ENCODE data around the gene CXADR. TPM values are rescaled to one million over a fixed set of nuclear protein-coding genes. Genes with fewer than 3 reads are reported as not detected.

Gene CXADR
- 0.07 TPM for total RNA-seq
- polyA plus RNA-seq = 1 to 10 TPM in 1 of 4 donors, under 1 TPM in 3; 0.13 to 1.1 (median 0.35) TPM

DNA sequence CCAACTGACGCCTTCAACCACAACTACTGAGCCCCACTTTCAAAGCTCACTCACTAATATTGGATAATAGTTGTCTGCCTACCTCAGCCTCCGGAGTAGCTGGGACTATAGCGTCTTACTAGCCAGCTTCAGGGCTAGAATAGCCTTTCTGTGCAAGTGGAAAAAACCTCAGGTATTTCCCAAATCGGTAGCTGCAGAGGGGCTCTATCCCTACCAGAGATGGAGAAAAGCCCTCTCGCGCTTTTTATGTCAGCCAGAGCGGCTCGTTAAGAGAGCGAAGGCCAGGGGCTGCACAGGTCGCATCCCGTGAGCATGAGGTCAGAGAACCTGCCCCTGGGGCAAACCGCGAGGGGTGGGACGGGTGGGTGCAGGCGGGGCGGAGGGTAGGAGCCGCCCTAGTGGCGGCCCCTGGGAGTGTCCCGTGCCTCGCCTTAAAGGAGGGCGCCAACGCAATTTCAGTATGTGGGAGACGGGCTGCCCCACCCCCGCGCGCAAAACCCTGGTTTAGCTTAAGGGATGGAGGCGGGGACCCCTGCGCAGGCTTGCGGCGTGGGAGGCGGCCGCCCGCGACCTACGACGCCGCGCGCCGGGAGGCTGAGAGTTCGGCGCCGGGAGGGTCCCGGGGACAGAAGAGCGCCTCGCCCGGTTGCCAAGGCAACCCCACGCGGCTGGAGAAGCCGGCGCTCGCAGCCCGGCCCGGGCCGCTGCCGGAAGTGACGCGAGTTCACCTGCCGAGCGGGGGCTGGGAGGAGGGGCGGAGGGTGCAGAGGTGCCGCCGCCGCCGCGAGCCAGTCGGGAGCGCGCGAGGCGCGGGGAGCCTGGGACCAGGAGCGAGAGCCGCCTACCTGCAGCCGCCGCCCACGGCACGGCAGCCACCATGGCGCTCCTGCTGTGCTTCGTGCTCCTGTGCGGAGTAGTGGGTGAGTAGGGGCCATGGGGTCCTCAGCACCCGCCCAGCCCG, at the start of gene CXADR:
Gene CXADR, plus strand, starts transcription at position 791 of the 961 bp plus-strand sequence. Its CDS starts 87 bp downstream, at position 878.
- peak within 1 kb of the TSS; percentile 89 to 95 (median 90) for H3K4me3 Mint-ChIP-seq
- H3K4me3 ChIP-seq (ENCODE audit: low read depth, low read length) = peak within 1 kb of the TSS; percentile 79
- peak; percentile 81 to 83 for ATAC-seq (ENCODE audit: low read depth in 2 of 2)
- H3K9me3 Mint-ChIP-seq = no peaks in the 10 kb centered on the region
- H3K9me3 ChIP-seq (ENCODE audit: control insufficient read depth in 2 of 2, low read length in 2 of 2) = no peaks in the 10 kb centered on the region
- H3K27me3 ChIP-seq (ENCODE audit: control insufficient read depth, insufficient read depth, low read length) = peaks cover 11% of the 10 kb centered on the region
- H3K4me1 ChIP-seq (ENCODE audit: control insufficient read depth, insufficient read depth, low read length, poor library complexity, severe bottlenecking) = peaks cover 21% of the 10 kb centered on the region
- H3K27ac ChIP-seq (ENCODE audit: insufficient read depth, low read length, poor library complexity, severe bottlenecking) = no peak within 1 kb of the TSS
- H3K4me1 Mint-ChIP-seq = peaks cover 9 to 20% (median 16%) of the 10 kb centered on the region in 4 donors
- peaks cover 66% of the 10 kb centered on the region for H3K27me3 Mint-ChIP-seq
- H3K36me3 ChIP-seq (ENCODE audit: control insufficient read depth, insufficient read depth, low read length) = no peaks in the 10 kb centered on the region
- no peaks in the 10 kb centered on the region for H3K36me3 Mint-ChIP-seq
- DNase-seq = peak; percentile 74 to 85 (median 80)
- peak within 1 kb of the TSS in 2 of 3 donors; percentile 75 to 82 for H3K27ac Mint-ChIP-seq

DNA sequence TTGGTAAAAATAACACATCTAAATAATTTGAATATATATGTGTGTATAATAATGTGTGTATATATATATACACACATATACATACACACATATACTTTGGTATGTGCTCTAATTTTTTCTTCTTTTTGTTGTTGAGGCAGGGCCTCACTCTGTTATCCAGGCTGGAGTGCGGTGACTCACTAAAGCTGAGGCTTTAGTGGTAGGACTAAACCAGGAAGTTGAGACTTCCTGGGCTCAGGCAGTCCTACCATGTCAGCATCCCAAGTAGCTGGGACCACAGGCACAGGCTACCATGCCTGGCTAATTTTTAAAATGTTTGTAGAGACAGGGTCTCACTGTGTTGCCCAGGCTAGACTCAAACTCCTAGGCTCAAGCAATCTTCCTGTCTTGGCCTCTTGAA, 46.7 kb upstream of the CXADR start:
- Histone ChIP-seq H3K27me3 (ENCODE audit: control insufficient read depth, insufficient read depth, low read length) (no peaks in the 10 kb centered on the region), H3K36me3 (ENCODE audit: control insufficient read depth, insufficient read depth, low read length) (no peaks in the 10 kb centered on the region), H3K4me1 (ENCODE audit: control insufficient read depth, insufficient read depth, low read length, poor library complexity, severe bottlenecking) (no peaks in the 10 kb centered on the region), H3K9me3 (ENCODE audit: control insufficient read depth in 2 of 2, low read length in 2 of 2) (no peaks in the 10 kb centered on the region), H3K4me3 (ENCODE audit: low read depth, low read length) (no peak overlapping the region), H3K27ac (ENCODE audit: insufficient read depth, low read length, poor library complexity, severe bottlenecking) (no peak overlapping the region)
- DNase-seq (no peak), ATAC-seq (ENCODE audit: low read depth in 2 of 2) (no peak)
- Mint-ChIP-seq H3K27me3 (no peaks in the 10 kb centered on the region), H3K9me3 (peaks cover 0 to 4% (median 0%) of the 10 kb centered on the region in 7 donors), H3K4me3 (no peak overlapping the region), H3K36me3 (no peaks in the 10 kb centered on the region), H3K4me1 (no peaks in the 10 kb centered on the region), H3K27ac (no peak overlapping the region)

DNA sequence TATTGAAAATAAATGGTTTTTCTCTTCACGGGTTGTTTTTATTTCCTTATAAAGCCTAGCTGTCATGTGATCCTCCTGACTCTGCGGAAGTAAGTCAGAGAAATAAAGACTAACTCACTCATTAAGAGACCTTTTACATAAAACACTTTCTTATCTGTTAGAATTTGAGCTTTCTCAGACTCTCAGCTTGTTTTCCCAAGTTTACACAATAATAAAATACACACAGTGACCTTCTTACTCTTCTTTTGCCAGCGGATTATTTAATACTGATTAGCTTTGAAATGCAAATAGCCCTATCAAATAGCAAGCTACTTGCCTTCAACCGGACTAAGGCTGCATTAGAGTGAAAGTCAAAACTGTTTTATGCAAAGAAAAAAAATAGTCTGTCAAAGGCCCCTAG, 45.5 kb upstream of the CXADR start:
- Histone ChIP-seq H3K9me3 (ENCODE audit: control insufficient read depth in 2 of 2, low read length in 2 of 2) (no peaks in the 10 kb centered on the region), H3K4me3 (ENCODE audit: low read depth, low read length) (no peak overlapping the region), H3K36me3 (ENCODE audit: control insufficient read depth, insufficient read depth, low read length) (no peaks in the 10 kb centered on the region), H3K27me3 (ENCODE audit: control insufficient read depth, insufficient read depth, low read length) (peaks cover 2% of the 10 kb centered on the region), H3K27ac (ENCODE audit: insufficient read depth, low read length, poor library complexity, severe bottlenecking) (no peak overlapping the region), H3K4me1 (ENCODE audit: control insufficient read depth, insufficient read depth, low read length, poor library complexity, severe bottlenecking) (no peaks in the 10 kb centered on the region)
- no peak overlapping the region for H3K27ac Mint-ChIP-seq
- peaks cover 0 to 4% (median 0%) of the 10 kb centered on the region in 7 donors for H3K9me3 Mint-ChIP-seq
- DNase-seq = no peak
- H3K4me3 Mint-ChIP-seq = no peak overlapping the region
- H3K27me3 Mint-ChIP-seq = peaks cover 5% of the 10 kb centered on the region
- no peak for ATAC-seq (ENCODE audit: low read depth in 2 of 2)
- no peaks in the 10 kb centered on the region for H3K4me1 Mint-ChIP-seq
- H3K36me3 Mint-ChIP-seq = no peaks in the 10 kb centered on the region

DNA sequence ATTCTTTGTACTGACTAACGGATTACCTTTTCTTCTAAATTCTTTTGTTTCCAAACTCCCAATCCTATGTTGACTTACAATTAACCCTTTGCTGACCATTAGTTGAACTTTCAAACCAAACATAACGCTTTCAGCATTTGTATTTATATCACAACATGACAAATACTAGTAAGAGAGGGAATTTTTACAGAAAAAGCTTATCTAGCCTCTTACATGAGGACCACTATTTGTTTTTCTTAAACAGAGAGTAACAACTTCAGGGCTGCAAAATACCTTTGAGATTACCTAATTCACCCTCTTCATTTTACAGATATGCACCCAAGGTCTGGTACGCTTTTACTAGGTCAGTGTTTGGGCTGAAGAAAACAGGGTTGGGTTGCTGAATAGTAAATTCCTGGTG, 45.0 kb upstream of the CXADR start:
- Histone ChIP-seq H3K36me3 (ENCODE audit: control insufficient read depth, insufficient read depth, low read length) (no peaks in the 10 kb centered on the region), H3K27ac (ENCODE audit: insufficient read depth, low read length, poor library complexity, severe bottlenecking) (no peak overlapping the region), H3K27me3 (ENCODE audit: control insufficient read depth, insufficient read depth, low read length) (peaks cover 2% of the 10 kb centered on the region), H3K4me1 (ENCODE audit: control insufficient read depth, insufficient read depth, low read length, poor library complexity, severe bottlenecking) (no peaks in the 10 kb centered on the region), H3K9me3 (ENCODE audit: control insufficient read depth in 2 of 2, low read length in 2 of 2) (no peaks in the 10 kb centered on the region), H3K4me3 (ENCODE audit: low read depth, low read length) (no peak overlapping the region)
- Mint-ChIP-seq H3K36me3 (no peaks in the 10 kb centered on the region), H3K4me1 (no peaks in the 10 kb centered on the region), H3K27me3 (peaks cover 5% of the 10 kb centered on the region), H3K9me3 (peaks cover 0 to 4% (median 0%) of the 10 kb centered on the region in 7 donors), H3K27ac (no peak overlapping the region), H3K4me3 (no peak overlapping the region)
- DNase-seq (no peak), ATAC-seq (ENCODE audit: low read depth in 2 of 2) (no peak)

DNA sequence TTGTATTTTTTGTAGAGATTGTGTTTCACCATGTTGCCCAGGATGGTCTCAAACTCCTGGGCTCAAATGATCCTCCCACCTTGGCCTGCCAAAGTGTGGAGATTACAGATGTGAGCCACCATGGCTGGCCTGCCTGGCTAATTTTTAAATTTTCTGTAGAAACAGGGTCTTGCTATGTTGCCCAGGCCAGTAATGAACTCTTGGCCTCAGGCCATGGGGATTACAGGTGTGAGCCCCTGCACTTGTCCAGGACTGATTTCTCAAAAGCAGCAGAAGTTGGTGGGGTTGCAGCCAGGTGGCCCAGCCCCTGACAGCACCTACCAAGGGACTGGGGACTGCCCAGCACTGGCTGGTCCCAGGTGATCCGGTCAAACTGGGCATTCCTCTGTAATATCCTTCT, 44.1 kb upstream of the CXADR start:
- H3K36me3 ChIP-seq (ENCODE audit: control insufficient read depth, insufficient read depth, low read length) = no peaks in the 10 kb centered on the region
- H3K4me3 ChIP-seq (ENCODE audit: low read depth, low read length) = no peak overlapping the region
- H3K9me3 ChIP-seq (ENCODE audit: control insufficient read depth in 2 of 2, low read length in 2 of 2) = no peaks in the 10 kb centered on the region
- H3K4me1 ChIP-seq (ENCODE audit: control insufficient read depth, insufficient read depth, low read length, poor library complexity, severe bottlenecking) = no peaks in the 10 kb centered on the region
- peaks cover 2% of the 10 kb centered on the region for H3K27me3 ChIP-seq (ENCODE audit: control insufficient read depth, insufficient read depth, low read length)
- ATAC-seq (ENCODE audit: low read depth in 2 of 2) = no peak
- H3K9me3 Mint-ChIP-seq = peaks cover 0 to 4% (median 0%) of the 10 kb centered on the region in 7 donors
- peaks cover 5% of the 10 kb centered on the region for H3K27me3 Mint-ChIP-seq
- DNase-seq = no peak
- H3K36me3 Mint-ChIP-seq = no peaks in the 10 kb centered on the region
- no peak overlapping the region for H3K4me3 Mint-ChIP-seq
- H3K4me1 Mint-ChIP-seq = no peaks in the 10 kb centered on the region
- H3K27ac ChIP-seq (ENCODE audit: insufficient read depth, low read length, poor library complexity, severe bottlenecking) = no peak overlapping the region
- H3K27ac Mint-ChIP-seq = no peak overlapping the region

DNA sequence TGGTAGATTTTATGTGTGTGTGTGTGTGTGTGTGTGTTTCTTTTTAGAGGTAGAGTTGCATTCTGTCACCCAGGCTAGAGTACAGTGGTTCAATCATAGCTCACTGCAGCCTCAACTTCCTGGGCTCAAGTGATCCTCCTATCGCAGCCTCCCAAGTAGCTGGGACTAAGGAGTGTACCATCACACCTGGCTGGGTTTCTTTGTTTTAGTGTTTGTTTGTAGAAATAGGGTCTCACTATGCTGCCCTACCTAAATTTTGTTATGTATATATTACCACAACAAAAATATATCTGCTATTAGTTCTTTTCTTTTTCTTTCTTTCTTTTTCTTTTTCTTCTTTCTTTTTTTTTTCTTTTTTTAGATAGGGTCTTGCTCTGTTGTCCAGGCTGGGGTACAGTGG, 43.1 kb upstream of the CXADR start:
- Histone ChIP-seq H3K4me3 (ENCODE audit: low read depth, low read length) (no peak overlapping the region), H3K36me3 (ENCODE audit: control insufficient read depth, insufficient read depth, low read length) (no peaks in the 10 kb centered on the region), H3K27ac (ENCODE audit: insufficient read depth, low read length, poor library complexity, severe bottlenecking) (no peak overlapping the region), H3K27me3 (ENCODE audit: control insufficient read depth, insufficient read depth, low read length) (peaks cover 2% of the 10 kb centered on the region), H3K9me3 (ENCODE audit: control insufficient read depth in 2 of 2, low read length in 2 of 2) (no peaks in the 10 kb centered on the region), H3K4me1 (ENCODE audit: control insufficient read depth, insufficient read depth, low read length, poor library complexity, severe bottlenecking) (no peaks in the 10 kb centered on the region)
- peaks cover 5% of the 10 kb centered on the region for H3K27me3 Mint-ChIP-seq
- H3K27ac Mint-ChIP-seq = no peak overlapping the region
- H3K4me1 Mint-ChIP-seq = no peaks in the 10 kb centered on the region
- peaks cover 0 to 4% (median 0%) of the 10 kb centered on the region in 7 donors for H3K9me3 Mint-ChIP-seq
- ATAC-seq (ENCODE audit: low read depth in 2 of 2) (no peak), DNase-seq (no peak)
- no peak overlapping the region for H3K4me3 Mint-ChIP-seq
- no peaks in the 10 kb centered on the region for H3K36me3 Mint-ChIP-seq

DNA sequence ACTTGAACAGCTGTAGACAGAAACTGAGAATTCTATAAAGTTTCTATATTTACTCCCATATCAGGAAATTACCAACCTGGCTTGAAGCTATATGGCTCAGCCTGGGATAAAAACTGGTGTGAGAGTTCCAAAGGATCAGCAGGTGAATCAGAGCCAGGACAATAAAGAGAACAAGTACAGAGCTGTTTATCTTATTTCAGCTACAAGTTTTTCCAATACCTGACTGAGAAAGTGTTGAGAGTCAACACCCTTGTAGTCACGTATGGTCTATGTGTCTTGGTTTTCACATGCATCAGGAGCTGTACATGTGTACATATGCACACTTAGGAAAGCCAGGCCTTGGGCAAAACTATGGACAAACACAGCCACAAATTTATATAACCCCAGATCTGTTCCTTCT, 40.7 kb upstream of the CXADR start:
- ATAC-seq (ENCODE audit: low read depth in 2 of 2) (no peak), DNase-seq (no peak)
- H3K9me3 Mint-ChIP-seq = no peaks in the 10 kb centered on the region
- H3K36me3 Mint-ChIP-seq = no peaks in the 10 kb centered on the region
- H3K4me3 ChIP-seq (ENCODE audit: low read depth, low read length) = no peak overlapping the region
- H3K27ac ChIP-seq (ENCODE audit: insufficient read depth, low read length, poor library complexity, severe bottlenecking) = no peak overlapping the region
- no peak overlapping the region for H3K27ac Mint-ChIP-seq
- peaks cover 2% of the 10 kb centered on the region for H3K27me3 ChIP-seq (ENCODE audit: control insufficient read depth, insufficient read depth, low read length)
- H3K27me3 Mint-ChIP-seq = peaks cover 5% of the 10 kb centered on the region
- H3K4me3 Mint-ChIP-seq = no peak overlapping the region
- no peaks in the 10 kb centered on the region for H3K4me1 ChIP-seq (ENCODE audit: control insufficient read depth, insufficient read depth, low read length, poor library complexity, severe bottlenecking)
- no peaks in the 10 kb centered on the region for H3K9me3 ChIP-seq (ENCODE audit: control insufficient read depth in 2 of 2, low read length in 2 of 2)
- H3K4me1 Mint-ChIP-seq = no peaks in the 10 kb centered on the region
- no peaks in the 10 kb centered on the region for H3K36me3 ChIP-seq (ENCODE audit: control insufficient read depth, insufficient read depth, low read length)

Measured in CD4-positive, CD25-positive, alpha-beta regulatory T cell (primary cell).